Measurements from ENCODE around the gene PMM2.
"Not testable (repeated sequence)": the region's sequence is repeated elsewhere in the genome, so short reads cannot be mapped to it uniquely, and the experiment has no call there.

PMM2 gene

GRCh38 chr16:8785408-8785807 lies 12.2 kb upstream of the PMM2 start:
- DNase-seq: no peak

- DNase-seq: not testable (repeated sequence)
Measured at GRCh38 chr16:8786316-8786715, 11.3 kb upstream of the PMM2 start.

GRCh38 chr16:8788578-8789172 lies 9.0 kb upstream of the PMM2 start:
- DNase-seq: no peak

- no peak for DNase-seq
Measured at GRCh38 chr16:8795091-8795490, 2.5 kb upstream of the PMM2 start.

- no peak for DNase-seq
Measured at GRCh38 chr16:8795818-8796217, 1.8 kb upstream of the PMM2 start.

- DNase-seq: no peak
Measured at GRCh38 chr16:8796469-8797363, 923 bp upstream of the PMM2 start.

- DNase-seq: no peak
Measured at GRCh38 chr16:8798174-8798527, 512 bp downstream of the PMM2 start.

- no peak for DNase-seq
Measured at GRCh38 chr16:8798535-8799157, 1.0 kb downstream of the PMM2 start.

GRCh38 chr16:8801701-8802100 lies 4.1 kb downstream of the PMM2 start:
- DNase-seq: no peak

- DNase-seq: not testable (repeated sequence)
Measured at GRCh38 chr16:8803733-8804132, 6.1 kb downstream of the PMM2 start.

GRCh38 chr16:8804313-8804712 lies 6.7 kb downstream of the PMM2 start:
- DNase-seq: no peak

- no peak for DNase-seq
Measured at GRCh38 chr16:8806272-8806983, 8.8 kb downstream of the PMM2 start.

- DNase-seq: no peak
Measured at GRCh38 chr16:8807189-8807588, 9.6 kb downstream of the PMM2 start.

- no peak for DNase-seq
Measured at GRCh38 chr16:8808009-8808408, 10.4 kb downstream of the PMM2 start.

GRCh38 chr16:8808613-8809353 lies 11.1 kb downstream of the PMM2 start:
- no peak for DNase-seq

- no peak for DNase-seq
Measured at GRCh38 chr16:8812162-8812843, 14.7 kb downstream of the PMM2 start.

GRCh38 chr16:8814095-8814806 lies 16.6 kb downstream of the PMM2 start:
- no peak for DNase-seq

- no peak for DNase-seq
Measured at GRCh38 chr16:8816967-8817655, 19.5 kb downstream of the PMM2 start.

GRCh38 chr16:8818504-8819270 lies 21.0 kb downstream of the PMM2 start:
- DNase-seq: no peak
